Measurements from ENCODE around the gene PDHA2. TPM values are rescaled to one million over a fixed set of nuclear protein-coding genes. Genes with fewer than 3 reads are reported as not detected.

Gene PDHA2
- total RNA-seq (2022), result not detected in 2 replicates
- Bru-seq, nascent RNA, result not detected
- BruChase-seq, experiment 1, labeled RNA remaining after a 6-hour chase, result not detected
- not detected for BruChase-seq, experiment 2, labeled RNA remaining after a 2-hour chase
- long read RNA-seq, result 0 reads

- Mint-ChIP-seq H3K4me3 (ENCODE audit: unreplicated experiment) (no peak within 1 kb of the TSS), H3K27me3 (ENCODE audit: insufficient read depth, unreplicated experiment) (no peaks in the 10 kb centered on the region), H3K36me3 (ENCODE audit: insufficient read depth, unreplicated experiment) (no peaks in the 10 kb centered on the region), H3K27ac (ENCODE audit: low read depth, unreplicated experiment) (no peak within 1 kb of the TSS), H3K9me3 (ENCODE audit: unreplicated experiment) (no peaks in the 10 kb centered on the region), H3K4me1 (ENCODE audit: insufficient read depth, unreplicated experiment) (no peaks in the 10 kb centered on the region)
- intact Hi-C loops (cut with micrococcal nuclease), result no loop called here
- CTCF ChIA-PET, result interaction anchor here (0.5 to 0.6 kb wide), 2 partner anchors 10 to 29 kb away, joined by 3 read pairs; no protein-coding TSS in a partner anchor
- TF ChIP-seq CTCF (IDR thresholded peaks at IDR 0.05; ENCODE audit: unreplicated experiment), result no peak
- POLR2A ChIA-PET, result no interaction called here
- DNase-seq (ENCODE audit: unreplicated experiment), result no peak
- no TSS peak for BruUV-seq (replicated peaks)
Observed at GRCh38 chr4:95839891-95840290, at the start of gene PDHA2. PDHA2 (plus strand) TSS chr4:95840093; CDS start chr4:95840151, 58 bp downstream.

- intact Hi-C loops (cut with micrococcal nuclease), result no loop called here
Observed at GRCh38 chr4:95798003-95798402, 41.9 kb upstream of the PDHA2 start.

GRCh38 chr4:95798727-95799126 is 41.2 kb upstream of the PDHA2 start:
- no peak overlapping the region for H3K27ac Mint-ChIP-seq (ENCODE audit: low read depth, unreplicated experiment)
- CTCF ChIA-PET, result interaction anchor here (0.6 kb wide), 2 partner anchors 61 to 125 kb away, joined by 3 to 4 read pairs; no protein-coding TSS in a partner anchor
- TF ChIP-seq CTCF (IDR thresholded peaks at IDR 0.05; ENCODE audit: unreplicated experiment), result no peak
- intact Hi-C loops (cut with micrococcal nuclease), result no loop called here
- no TSS peak for BruUV-seq (replicated peaks)
- POLR2A ChIA-PET, result no interaction called here
- no peaks in the 10 kb centered on the region for H3K9me3 Mint-ChIP-seq (ENCODE audit: unreplicated experiment)
- no peaks in the 10 kb centered on the region for H3K27me3 Mint-ChIP-seq (ENCODE audit: insufficient read depth, unreplicated experiment)
- H3K36me3 Mint-ChIP-seq (ENCODE audit: insufficient read depth, unreplicated experiment), result no peaks in the 10 kb centered on the region
- no peak overlapping the region for H3K4me3 Mint-ChIP-seq (ENCODE audit: unreplicated experiment)
- no peak for DNase-seq (ENCODE audit: unreplicated experiment)
- no peaks in the 10 kb centered on the region for H3K4me1 Mint-ChIP-seq (ENCODE audit: insufficient read depth, unreplicated experiment)

More at GRCh38 chr4:95798003-95798402, 41.9 kb upstream of the PDHA2 start:
- ChIA-PET CTCF (interaction anchor here (0.6 kb wide), 2 partner anchors 60 to 124 kb away, joined by 3 to 4 read pairs; no protein-coding TSS in a partner anchor), POLR2A (no interaction called here)
- no TSS peak for BruUV-seq (replicated peaks)
- DNase-seq (ENCODE audit: unreplicated experiment), result no peak
- TF ChIP-seq CTCF (IDR thresholded peaks at IDR 0.05; ENCODE audit: unreplicated experiment), result no peak
- no peaks in the 10 kb centered on the region for H3K27me3 Mint-ChIP-seq (ENCODE audit: insufficient read depth, unreplicated experiment)
- H3K9me3 Mint-ChIP-seq (ENCODE audit: unreplicated experiment), result no peaks in the 10 kb centered on the region
- H3K4me3 Mint-ChIP-seq (ENCODE audit: unreplicated experiment), result no peak overlapping the region
- no peaks in the 10 kb centered on the region for H3K4me1 Mint-ChIP-seq (ENCODE audit: insufficient read depth, unreplicated experiment)
- H3K27ac Mint-ChIP-seq (ENCODE audit: low read depth, unreplicated experiment), result no peak overlapping the region
- H3K36me3 Mint-ChIP-seq (ENCODE audit: insufficient read depth, unreplicated experiment), result no peaks in the 10 kb centered on the region

GRCh38 chr4:95821867-95822266 is 18.0 kb upstream of the PDHA2 start:
- no peak for TF ChIP-seq CTCF (IDR thresholded peaks at IDR 0.05; ENCODE audit: unreplicated experiment)
- Mint-ChIP-seq H3K27ac (ENCODE audit: low read depth, unreplicated experiment) (no peak overlapping the region), H3K4me1 (ENCODE audit: insufficient read depth, unreplicated experiment) (peaks cover 7% of the 10 kb centered on the region), H3K27me3 (ENCODE audit: insufficient read depth, unreplicated experiment) (no peaks in the 10 kb centered on the region), H3K4me3 (ENCODE audit: unreplicated experiment) (no peak overlapping the region), H3K9me3 (ENCODE audit: unreplicated experiment) (no peaks in the 10 kb centered on the region), H3K36me3 (ENCODE audit: insufficient read depth, unreplicated experiment) (peaks cover 4% of the 10 kb centered on the region)
- no TSS peak for BruUV-seq (replicated peaks)
- ChIA-PET CTCF (interaction anchor here (0.5 to 1.3 kb wide), 6 partner anchors 8 to 1793 kb away, joined by 3 to 6 read pairs (median 3); no protein-coding TSS in a partner anchor), POLR2A (interaction anchor here (0.6 kb wide), 1 partner anchor 1125 kb away, joined by 3 read pairs; no protein-coding TSS in a partner anchor)
- DNase-seq (ENCODE audit: unreplicated experiment), result no peak
- intact Hi-C loops (cut with micrococcal nuclease), result no loop called here
